ENCODE results near the gene SLC22A2.

The SLC22A2 gene

DNA sequence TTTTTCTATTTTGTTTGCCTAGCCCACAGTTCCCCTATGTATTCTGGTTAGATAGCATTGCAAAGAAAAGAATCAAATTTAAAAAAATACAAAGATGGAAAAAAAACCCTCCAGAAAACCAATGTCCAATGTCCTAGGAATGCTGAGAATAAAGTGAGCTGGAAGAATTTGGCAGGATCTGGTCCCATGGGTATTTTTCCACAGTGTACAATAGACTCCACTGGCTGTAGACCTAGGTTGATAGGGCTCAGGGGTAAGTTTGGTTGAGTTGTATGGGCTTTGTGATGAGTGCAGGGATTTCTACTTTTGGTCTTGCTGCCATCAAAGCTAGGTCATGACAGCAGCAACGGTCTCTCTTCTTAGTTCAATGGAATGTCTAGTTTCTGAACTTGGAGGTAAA, 41.5 kb downstream of the SLC22A2 start:
- H3K27ac ChIP-seq (ENCODE audit: low read depth, low read length), result no peak overlapping the region
- no peaks in the 10 kb centered on the region for H3K9me3 ChIP-seq (ENCODE audit: insufficient read depth, low read length)
- H3K4me2 ChIP-seq (ENCODE audit: low read depth, low read length, poor library complexity, severe bottlenecking), result no peak overlapping the region
- no peak overlapping the region for H2AFZ ChIP-seq (ENCODE audit: low read depth, low read length, severe bottlenecking)
- no peaks in the 10 kb centered on the region for H3F3A ChIP-seq (ENCODE audit: insufficient read depth)
- TF ChIP-seq EZH2phosphoT487 (conservative IDR thresholded peaks at IDR 0.05; ENCODE audit: low read length), result no peak
- TF ChIP-seq, protein P1, sequence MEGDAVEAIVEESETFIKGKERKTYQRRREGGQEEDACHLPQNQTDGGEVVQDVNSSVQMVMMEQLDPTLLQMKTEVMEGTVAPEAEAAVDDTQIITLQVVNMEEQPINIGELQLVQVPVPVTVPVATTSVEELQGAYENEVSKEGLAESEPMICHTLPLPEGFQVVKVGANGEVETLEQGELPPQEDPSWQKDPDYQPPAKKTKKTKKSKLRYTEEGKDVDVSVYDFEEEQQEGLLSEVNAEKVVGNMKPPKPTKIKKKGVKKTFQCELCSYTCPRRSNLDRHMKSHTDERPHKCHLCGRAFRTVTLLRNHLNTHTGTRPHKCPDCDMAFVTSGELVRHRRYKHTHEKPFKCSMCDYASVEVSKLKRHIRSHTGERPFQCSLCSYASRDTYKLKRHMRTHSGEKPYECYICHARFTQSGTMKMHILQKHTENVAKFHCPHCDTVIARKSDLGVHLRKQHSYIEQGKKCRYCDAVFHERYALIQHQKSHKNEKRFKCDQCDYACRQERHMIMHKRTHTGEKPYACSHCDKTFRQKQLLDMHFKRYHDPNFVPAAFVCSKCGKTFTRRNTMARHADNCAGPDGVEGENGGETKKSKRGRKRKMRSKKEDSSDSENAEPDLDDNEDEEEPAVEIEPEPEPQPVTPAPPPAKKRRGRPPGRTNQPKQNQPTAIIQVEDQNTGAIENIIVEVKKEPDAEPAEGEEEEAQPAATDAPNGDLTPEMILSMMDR (IDR thresholded peaks at IDR 0.05; ENCODE audit: insufficient read depth, low read length, poor library complexity, severe bottlenecking), result no peak
- H3K9ac ChIP-seq (ENCODE audit: low read length), result no peak overlapping the region
- no peak overlapping the region for H3K4me3 ChIP-seq (ENCODE audit: insufficient read depth, low read length, poor library complexity, severe bottlenecking)
- H4K20me1 ChIP-seq (ENCODE audit: low read depth, low read length), result no peaks in the 10 kb centered on the region
- H3K36me3 ChIP-seq (ENCODE audit: low read length), result 0 out of 2 replicates have a peak, but pooled peaks cover 3% of the 10 kb centered on the region
- H3K79me2 ChIP-seq (ENCODE audit: insufficient read depth, low read length), result no peaks in the 10 kb centered on the region
- no peaks in the 10 kb centered on the region for H3K9me2 ChIP-seq (replicated peaks; ENCODE audit: insufficient read depth, low read length)
- no peaks in the 10 kb centered on the region for H3K27me3 ChIP-seq (ENCODE audit: low read length)

DNA sequence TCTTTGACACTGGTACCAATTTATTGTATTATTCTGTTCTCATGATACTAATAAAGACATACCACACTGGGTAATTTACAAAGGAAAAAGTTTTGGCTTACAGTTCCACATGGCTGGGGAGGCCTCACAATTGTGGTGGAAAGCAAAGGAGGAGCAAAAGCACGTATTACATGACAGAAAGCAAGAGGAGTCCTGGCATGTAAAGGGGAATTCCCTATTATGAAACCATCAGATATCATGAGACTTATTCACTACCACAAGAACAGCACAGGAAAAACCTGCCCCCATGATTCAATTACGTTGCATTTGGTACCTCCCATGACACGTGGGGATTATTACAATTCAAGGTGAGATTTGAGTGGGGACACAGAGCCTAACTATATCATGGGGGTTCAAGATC, 43.4 kb downstream of the SLC22A2 start:
- H3K4me2 ChIP-seq (ENCODE audit: low read depth, low read length, poor library complexity, severe bottlenecking), result no peak overlapping the region
- no peaks in the 10 kb centered on the region for H3K79me2 ChIP-seq (ENCODE audit: insufficient read depth, low read length)
- H3K9me2 ChIP-seq (replicated peaks; ENCODE audit: insufficient read depth, low read length), result no peaks in the 10 kb centered on the region
- H3F3A ChIP-seq (ENCODE audit: insufficient read depth), result no peaks in the 10 kb centered on the region
- H2AFZ ChIP-seq (ENCODE audit: low read depth, low read length, severe bottlenecking), result no peak overlapping the region
- no peak for TF ChIP-seq EZH2phosphoT487 (conservative IDR thresholded peaks at IDR 0.05; ENCODE audit: low read length)
- TF ChIP-seq, protein P1 (IDR thresholded peaks at IDR 0.05; ENCODE audit: insufficient read depth, low read length, poor library complexity, severe bottlenecking), result no peak
- no peaks in the 10 kb centered on the region for H3K27me3 ChIP-seq (ENCODE audit: low read length)
- H3K4me3 ChIP-seq (ENCODE audit: insufficient read depth, low read length, poor library complexity, severe bottlenecking), result no peak overlapping the region
- 0 out of 2 replicates have a peak, but pooled peaks cover 3% of the 10 kb centered on the region for H3K36me3 ChIP-seq (ENCODE audit: low read length)
- no peak overlapping the region for H3K9ac ChIP-seq (ENCODE audit: low read length)
- no peaks in the 10 kb centered on the region for H4K20me1 ChIP-seq (ENCODE audit: low read depth, low read length)
- no peaks in the 10 kb centered on the region for H3K9me3 ChIP-seq (ENCODE audit: insufficient read depth, low read length)
- no peak overlapping the region for H3K27ac ChIP-seq (ENCODE audit: low read depth, low read length)

DNA sequence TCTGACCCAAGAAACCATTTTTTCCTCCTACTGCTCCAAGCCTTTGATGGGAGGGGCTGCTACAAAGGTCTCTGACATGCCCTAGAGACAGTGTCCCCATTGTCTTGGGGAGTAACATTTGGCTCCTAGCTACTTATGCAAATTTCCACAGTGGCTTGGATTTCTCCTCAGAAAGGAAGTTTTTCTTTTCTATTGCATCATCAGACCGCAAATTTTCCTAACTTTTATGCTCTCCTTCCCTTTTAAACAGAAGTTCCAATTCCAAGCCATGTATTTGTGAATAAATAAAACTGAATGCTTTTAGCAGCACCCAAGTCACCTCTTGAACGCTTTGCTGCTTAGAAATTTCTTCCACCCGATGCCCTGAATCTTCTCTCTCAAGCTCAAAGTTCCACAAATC, 51.0 kb downstream of the SLC22A2 start:
- Histone ChIP-seq H4K20me1 (ENCODE audit: low read depth, low read length) (no peaks in the 10 kb centered on the region), H3K4me3 (ENCODE audit: insufficient read depth, low read length, poor library complexity, severe bottlenecking) (no peak overlapping the region), H3K79me2 (ENCODE audit: insufficient read depth, low read length) (no peaks in the 10 kb centered on the region), H3K36me3 (ENCODE audit: low read length) (no peaks in the 10 kb centered on the region), H3F3A (ENCODE audit: insufficient read depth) (no peaks in the 10 kb centered on the region), H3K9me2 (replicated peaks; ENCODE audit: insufficient read depth, low read length) (no peaks in the 10 kb centered on the region), H3K9me3 (ENCODE audit: insufficient read depth, low read length) (no peaks in the 10 kb centered on the region), H2AFZ (ENCODE audit: low read depth, low read length, severe bottlenecking) (no peak overlapping the region), H3K27me3 (ENCODE audit: low read length) (no peaks in the 10 kb centered on the region), H3K9ac (ENCODE audit: low read length) (no peak overlapping the region), H3K27ac (ENCODE audit: low read depth, low read length) (no peak overlapping the region), H3K4me2 (ENCODE audit: low read depth, low read length, poor library complexity, severe bottlenecking) (no peak overlapping the region)
- TF ChIP-seq, protein P1 (IDR thresholded peaks at IDR 0.05; ENCODE audit: insufficient read depth, low read length, poor library complexity, severe bottlenecking), result no peak
- no peak for TF ChIP-seq EZH2phosphoT487 (conservative IDR thresholded peaks at IDR 0.05; ENCODE audit: low read length)

All from SU-DHL-6 (cell line).